GM23248 (cell line): ENCODE data around the gene SIK2. TPM values are rescaled to one million over a fixed set of nuclear protein-coding genes. Genes with fewer than 3 reads are reported as not detected.

Source experiments
- DNase-seq: peaks from one replicate; pipeline ENCODE4 v3.0.0-alpha.2; 2015
- H2AFZ ChIP-seq: fragments of 200-600 bp; sonication (generic); 2 replicates; pipeline ENCODE4 v1.6.1; 2016; ENCODE audit warnings: antibody characterized with exemption
- H3F3A ChIP-seq: fragments of 200-600 bp; sonication (generic); 2 replicates; pipeline ENCODE4 v1.6.1; 2016; ENCODE audit warnings: mild to moderate bottlenecking, antibody characterized with exemption, mixed run types; ENCODE audit not compliant: insufficient read depth
- H3K27ac ChIP-seq: fragments of 200-600 bp; sonication (generic); 2 replicates; pipeline ENCODE4 v1.5.1; 2016; ENCODE audit warnings: mild to moderate bottlenecking
- H3K27me3 ChIP-seq: fragments of 200-600 bp; sonication (generic); replicated peaks from 2 replicates; pipeline ENCODE4 v1.6.1; 2016; ENCODE audit warnings: mild to moderate bottlenecking; ENCODE audit not compliant: insufficient read depth
- H3K36me3 ChIP-seq: fragments of 200-600 bp; sonication (generic); 2 replicates; pipeline ENCODE4 v1.6.1; 2016; ENCODE audit warnings: low read depth, mild to moderate bottlenecking
- H3K4me1 ChIP-seq: fragments of 200-600 bp; sonication (generic); 2 replicates; pipeline ENCODE4 v1.6.1; 2016; ENCODE audit warnings: mild to moderate bottlenecking; ENCODE audit not compliant: insufficient read depth
- H3K4me2 ChIP-seq: fragments of 200-600 bp; sonication (generic); one replicate; pipeline ENCODE4 v1.6.1; 2016; ENCODE audit warnings: mild to moderate bottlenecking; ENCODE audit not compliant: unreplicated experiment
- H3K4me3 ChIP-seq: fragments of 200-600 bp; sonication (generic); 2 replicates; pipeline ENCODE4 v1.5.1; 2016; ENCODE audit warnings: mild to moderate bottlenecking
- H3K79me2 ChIP-seq: fragments of 200-600 bp; sonication (generic); 2 replicates; pipeline ENCODE4 v1.6.1; 2016; ENCODE audit warnings: mild to moderate bottlenecking; ENCODE audit not compliant: insufficient read depth
- H3K9ac ChIP-seq: fragments of 200-600 bp; sonication (generic); 2 replicates; pipeline ENCODE4 v1.6.1; 2016; ENCODE audit warnings: mild to moderate bottlenecking
- H3K9me2 ChIP-seq: fragments of 200-600 bp; sonication (generic); 2 replicates; pipeline ENCODE4 v1.6.1; 2016; ENCODE audit warnings: mixed run types, mild to moderate bottlenecking, moderate library complexity; ENCODE audit not compliant: insufficient read depth
- H3K9me3 ChIP-seq: fragments of 200-600 bp; sonication (generic); one replicate; pipeline ENCODE4 v1.6.1; 2017; ENCODE audit warnings: low read depth
- H4K20me1 ChIP-seq: fragments of 200-600 bp; sonication (generic); 2 replicates; pipeline ENCODE4 v1.6.0; 2016; ENCODE audit not compliant: insufficient read depth
- EZH2 ChIP-seq: fragments of 200-600 bp; sonication (generic); IDR thresholded peaks from 2 replicates; pipeline ENCODE4 v1.6.1; 2018; ENCODE audit warnings: antibody characterized with exemption, mild to moderate bottlenecking; ENCODE audit not compliant: insufficient read depth, poor library complexity, severe bottlenecking
- EZH2phosphoT487 ChIP-seq: fragments of 200-600 bp; sonication (generic); IDR thresholded peaks from 2 replicates; pipeline ENCODE4 v1.6.1; 2018; ENCODE audit warnings: antibody characterized with exemption, moderate library complexity, mild to moderate bottlenecking, low read depth; ENCODE audit not compliant: insufficient read depth
- whole genome bisulfite sequencing, 2 experiments: methylation state at CpG; one replicate each; pipeline ENCODE4 v1.1.6; 2015 to 2017; ENCODE audit warnings: low lambda C conversion rate in 2 of 2, low coverage in 1 of 2; ENCODE audit errors: missing lambda C conversion rate in 2 of 2; 5-methylcytosine and 5-hydroxymethylcytosine counted together
- in situ Hi-C: fragments of 300-500 bp; cut with MboI; formaldehyde crosslinking; loops from 2 replicates; pipeline ENCODE4 v1.15.0; 2020
- polyA plus RNA-seq: library from polyadenylated mRNA; unstranded; fragments of >200 nt; fragmentation: Nextera tagmentation; extraction: Ambion mirVana; gene quantifications from 2 replicates; pipeline ENCODE4 v1.2.1, GENCODE V29; 2016
- total RNA-seq: library from RNA; depleted of rRNA; stranded (reverse); fragments of >200 nt; shearing (Covaris generic); gene quantifications from 2 replicates; pipeline ENCODE4 v1.2.3, GENCODE V29; 2014

SIK2 gene
- total and polyA plus RNA-seq, 2 experiments from 2014 or later = 5.9 to 14.8 TPM

DNA sequence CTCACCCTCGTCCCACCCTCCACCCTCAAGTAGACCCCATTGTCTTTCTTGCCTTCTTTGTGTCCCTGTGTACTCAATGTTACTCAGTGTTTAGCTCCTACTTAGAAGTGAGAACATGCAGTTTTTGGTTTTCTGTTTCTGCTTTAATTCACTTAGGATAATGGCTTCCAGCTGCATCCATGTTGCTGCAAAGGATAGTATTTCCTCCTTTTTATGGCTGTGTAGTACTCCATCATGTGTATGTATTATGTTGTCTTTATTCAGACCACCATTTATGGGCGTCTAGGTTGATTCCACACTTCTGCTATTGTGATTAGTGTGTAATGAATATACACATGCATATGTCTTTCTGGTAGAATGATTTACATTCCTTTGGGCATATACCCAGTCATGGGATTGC is 73.6 kb downstream of the SIK2 start:
- Histone ChIP-seq H3K27ac (no peak overlapping the region), H3K4me2 (no peak overlapping the region), H3K36me3 (peaks cover 7% of the 10 kb centered on the region; the same call in 1 of the 2 replicates), H3K4me1 (peaks cover 27% of the 10 kb centered on the region), H3K4me3 (no peak overlapping the region), H2AFZ (no peak overlapping the region), H3K27me3 (no peaks in the 10 kb centered on the region), H4K20me1 (no peaks in the 10 kb centered on the region), H3K9me2 (no peaks in the 10 kb centered on the region), H3F3A (peaks cover 35% of the 10 kb centered on the region), H3K9me3 (no peaks in the 10 kb centered on the region), H3K9ac (no peak overlapping the region), H3K79me2 (peaks cover 31% of the 10 kb centered on the region)
- TF ChIP-seq EZH2 = no peak
- TF ChIP-seq EZH2phosphoT487 = no peak
- DNase-seq = no peak
- WGBS, 2 experiments = 75 to 80% methylated on average over 2 of the region's 2 CpGs
- in situ Hi-C loops = no loop called here

DNA sequence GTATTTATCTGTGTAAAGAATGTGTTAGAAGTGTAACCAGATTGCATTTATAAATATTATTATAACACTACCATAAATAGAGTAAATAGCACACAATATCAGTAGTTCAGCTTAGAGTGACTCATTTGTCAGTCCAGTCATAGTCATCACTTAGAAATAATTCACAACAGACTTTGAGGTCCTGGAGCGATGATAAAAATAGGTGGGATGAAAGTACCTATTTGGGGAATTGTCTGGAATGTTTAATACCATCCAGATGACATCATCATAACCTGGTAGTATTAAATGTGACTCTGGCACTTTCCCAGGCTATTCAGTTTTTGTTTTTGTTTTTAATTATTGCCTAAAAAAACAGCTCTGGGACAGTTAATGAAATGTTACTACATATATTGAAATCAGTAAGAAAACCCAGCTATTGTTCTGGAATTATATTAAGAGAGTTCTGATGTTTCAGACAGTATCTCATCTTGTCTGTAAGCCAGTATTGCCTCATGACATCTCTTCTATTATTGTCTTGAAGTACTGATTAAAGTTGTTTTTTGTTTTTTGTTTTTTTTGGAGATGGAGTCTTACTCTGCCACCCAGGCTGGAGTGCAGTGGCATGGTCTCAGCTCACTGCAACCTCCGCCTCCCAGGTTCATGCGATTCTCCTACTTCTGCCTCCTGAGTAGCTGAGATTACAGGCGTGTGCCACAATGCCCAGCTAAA is 74.8 kb downstream of the SIK2 start:
- H3K36me3 ChIP-seq = peaks cover 7% of the 10 kb centered on the region; the same call in 1 of the 2 replicates
- H3K4me2 ChIP-seq = peak overlapping the region; percentile 13
- H3K4me1 ChIP-seq = peaks cover 27% of the 10 kb centered on the region
- no peak for TF ChIP-seq EZH2
- peaks cover 35% of the 10 kb centered on the region for H3F3A ChIP-seq
- no peaks in the 10 kb centered on the region for H3K9me3 ChIP-seq
- no peaks in the 10 kb centered on the region for H3K9me2 ChIP-seq
- H2AFZ ChIP-seq = no peak overlapping the region
- H3K79me2 ChIP-seq = peaks cover 33% of the 10 kb centered on the region
- DNase-seq = peak; percentile 73
- H3K27me3 ChIP-seq = no peaks in the 10 kb centered on the region
- WGBS, 2 experiments = 48 to 54% methylated on average over 4 of the region's 4 CpGs
- no peak overlapping the region for H3K4me3 ChIP-seq
- H4K20me1 ChIP-seq = no peaks in the 10 kb centered on the region
- H3K9ac ChIP-seq = no peak overlapping the region
- in situ Hi-C loops = no loop called here
- peak overlapping the region; percentile 45 for H3K27ac ChIP-seq

DNA sequence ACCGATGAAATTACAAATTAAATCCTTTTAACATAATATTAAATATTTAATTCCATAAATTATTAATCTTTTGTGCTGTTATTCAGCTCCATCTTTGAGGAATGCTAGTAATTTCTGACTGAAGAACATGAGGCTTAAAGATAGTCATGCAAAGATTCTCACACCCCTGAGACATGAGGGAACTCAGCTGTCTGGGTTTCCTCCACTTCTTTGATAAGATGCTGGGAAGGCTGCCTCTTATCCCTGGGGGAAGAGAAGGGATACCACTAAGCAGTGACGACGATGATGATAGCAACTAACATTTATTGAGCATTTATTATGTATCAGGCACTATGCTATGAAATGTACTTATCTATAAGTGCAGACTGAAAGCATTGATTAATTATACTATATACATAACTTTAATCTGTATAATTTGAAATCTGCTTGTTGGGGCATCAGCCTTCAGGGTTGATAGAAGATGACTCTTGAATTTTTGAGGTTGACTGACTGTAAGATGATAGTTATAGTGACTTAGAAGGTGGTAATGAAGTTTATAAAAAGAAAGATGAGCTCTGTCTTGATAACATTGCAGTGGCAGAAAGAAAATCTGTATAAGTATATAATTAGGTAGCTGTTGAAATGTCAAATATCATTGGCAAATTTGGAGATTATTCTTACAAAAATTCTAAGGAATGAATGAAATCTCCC is 78.4 kb downstream of the SIK2 start:
- no peak overlapping the region for H3K27ac ChIP-seq
- in situ Hi-C loops = no loop called here
- 67 to 69% methylated on average over 3 of the region's 3 CpGs for WGBS, 2 experiments

DNA sequence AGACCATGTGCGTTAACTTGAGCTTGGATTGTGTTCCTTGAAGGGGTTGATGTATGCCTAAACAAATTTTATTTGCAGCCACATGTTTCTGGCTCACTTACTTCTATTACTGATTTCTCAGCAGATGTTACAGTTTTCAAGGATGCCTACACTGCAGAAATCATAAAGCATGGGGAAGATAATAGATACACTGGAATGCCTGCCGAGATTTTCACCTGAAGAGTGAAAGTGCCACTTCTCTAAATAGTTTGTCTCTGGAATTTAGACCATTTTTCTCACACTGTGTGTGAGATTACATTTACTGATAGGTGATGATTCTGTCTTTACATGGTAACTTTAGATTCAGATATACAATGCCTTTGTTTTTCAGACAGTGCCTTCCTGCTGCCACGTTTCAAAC is 81.6 kb downstream of the SIK2 start:
- Histone ChIP-seq H3K4me2 (no peak overlapping the region), H3K27ac (no peak overlapping the region), H3K9me3 (no peaks in the 10 kb centered on the region), H3K79me2 (peaks cover 23% of the 10 kb centered on the region), H2AFZ (no peak overlapping the region), H3K9ac (no peak overlapping the region), H3K27me3 (no peaks in the 10 kb centered on the region), H3F3A (peaks cover 15% of the 10 kb centered on the region; the same call in 1 of the 2 replicates), H3K9me2 (no peaks in the 10 kb centered on the region), H3K4me3 (no peak overlapping the region), H3K4me1 (peaks cover 20% of the 10 kb centered on the region), H4K20me1 (no peaks in the 10 kb centered on the region), H3K36me3 (peaks cover 7% of the 10 kb centered on the region; the same call in 1 of the 2 replicates)
- 95 to 96% methylated on average over 3 of the region's 3 CpGs for WGBS, 2 experiments
- in situ Hi-C loops = no loop called here
- DNase-seq = no peak
- no peak for TF ChIP-seq EZH2
- TF ChIP-seq EZH2phosphoT487 = no peak

More for the DNA sequence above, 78.4 kb downstream of the SIK2 start:
- no peak for TF ChIP-seq EZH2
- TF ChIP-seq EZH2phosphoT487 = no peak
- no peaks in the 10 kb centered on the region for H3K27me3 ChIP-seq
- DNase-seq = no peak
- no peak overlapping the region for H3K9ac ChIP-seq
- no peak overlapping the region for H3K4me2 ChIP-seq
- peaks cover 33% of the 10 kb centered on the region for H3K79me2 ChIP-seq
- no peaks in the 10 kb centered on the region for H4K20me1 ChIP-seq
- H3K4me3 ChIP-seq = no peak overlapping the region
- H2AFZ ChIP-seq = no peak overlapping the region
- peaks cover 33% of the 10 kb centered on the region for H3K4me1 ChIP-seq
- H3F3A ChIP-seq = peaks cover 28% of the 10 kb centered on the region
- H3K9me2 ChIP-seq = no peaks in the 10 kb centered on the region
- peaks cover 7% of the 10 kb centered on the region; the same call in 1 of the 2 replicates for H3K36me3 ChIP-seq
- no peaks in the 10 kb centered on the region for H3K9me3 ChIP-seq
